CD8-positive, alpha-beta memory T cell (primary cell): ENCODE measurements around the gene TENM4. TPM values are rescaled to one million over a fixed set of nuclear protein-coding genes. Genes with fewer than 3 reads are reported as not detected.

Experiments used
- CTCF ChIA-PET: fragments of 350-600 bp; sonication (Branson Sonifier 250); formaldehyde crosslinking; loops from one replicate; lab custom pipeline; 2021; ENCODE audit warnings: antibody characterized with exemption; lab: Charles Lee
- POLR2A ChIA-PET: fragments of 350-600 bp; sonication (Branson Sonifier 250); formaldehyde crosslinking; loops from one replicate; lab custom pipeline; 2021; ENCODE audit warnings: antibody characterized with exemption; lab: Charles Lee
- DNase-seq, 5 donors: peaks; one replicate each; pipeline versions ENCODE4 v3.0.0 to v3.0.0-alpha.2; 2020 to 2022; ENCODE audit warnings: mixed read lengths in 1 of 5
- H3K27ac ChIP-seq: one replicate; pipeline ENCODE4 v1.7.0; 2013; ENCODE audit warnings: low read depth, mild to moderate bottlenecking, low read length, moderate library complexity
- H3K27me3 ChIP-seq: 2 replicates; pipeline ENCODE4 v1.7.0; 2013; ENCODE audit warnings: low read length, mild to moderate bottlenecking; ENCODE audit not compliant: insufficient read depth, poor library complexity, severe bottlenecking
- H3K36me3 ChIP-seq: 2 replicates; pipeline ENCODE4 v1.7.0; 2013; ENCODE audit warnings: mild to moderate bottlenecking, low read length, moderate library complexity; ENCODE audit not compliant: insufficient read depth
- H3K4me1 ChIP-seq: 2 replicates; pipeline ENCODE4 v1.7.0; 2013; ENCODE audit warnings: mild to moderate bottlenecking, low read length, moderate library complexity; ENCODE audit not compliant: insufficient read depth
- H3K4me3 ChIP-seq: 2 replicates; pipeline ENCODE4 v1.7.0; 2013; ENCODE audit warnings: mild to moderate bottlenecking, low read length
- H3K9me3 ChIP-seq: 2 replicates; pipeline ENCODE4 v1.7.0; 2013; ENCODE audit warnings: mild to moderate bottlenecking, low read length
- H3K27ac Mint-ChIP-seq, 8 donors: one replicate each; pipeline ENCODE4 v1.8.0; 2020 to 2021; ENCODE audit warnings: mixed read lengths in 8 of 8, mild to moderate bottlenecking in 6 of 8, inconsistent platforms in 3 of 8, moderate library complexity in 3 of 8
- H3K27me3 Mint-ChIP-seq, 2 donors: one replicate each; pipeline ENCODE4 v1.8.0; 2020 to 2021; ENCODE audit warnings: mixed read lengths in 2 of 2, mild to moderate bottlenecking in 1 of 2, moderate library complexity in 1 of 2
- H3K36me3 Mint-ChIP-seq, 3 donors: one replicate each; pipeline ENCODE4 v1.8.0; 2020 to 2021; ENCODE audit warnings: mixed read lengths in 3 of 3, inconsistent platforms in 1 of 3, mild to moderate bottlenecking in 1 of 3
- H3K4me1 Mint-ChIP-seq, 3 donors: one replicate each; pipeline ENCODE4 v1.8.0; 2020 to 2021; ENCODE audit warnings: mixed read lengths in 3 of 3, inconsistent platforms in 1 of 3, mild to moderate bottlenecking in 1 of 3
- H3K4me3 Mint-ChIP-seq, 7 donors: one replicate each; pipeline ENCODE4 v1.8.0; 2020 to 2021; ENCODE audit warnings: mixed read lengths in 7 of 7, mild to moderate bottlenecking in 6 of 7, moderate library complexity in 4 of 7, inconsistent platforms in 2 of 7
- H3K9me3 Mint-ChIP-seq, 5 donors: one replicate each; pipeline ENCODE4 v1.8.0; 2020 to 2022; ENCODE audit warnings: mixed read lengths in 5 of 5, mild to moderate bottlenecking in 3 of 5, moderate library complexity in 2 of 5, inconsistent platforms in 1 of 5
- polyA plus RNA-seq: library from polyadenylated mRNA; unstranded; fragments of 300-500 nt; fragmentation: Illumina TruSeq; gene quantifications from one replicate; pipeline ENCODE4 v1.2.3, GENCODE V29; 2021
- total RNA-seq, 2 experiments: library from RNA; stranded (reverse); gene quantifications; one replicate each; pipeline ENCODE4 v1.2.3, GENCODE V29; 2021

TENM4 gene
- total and polyA plus RNA-seq, 3 experiments from 2014 or later = not detected

- no peak overlapping the region for H3K4me3 Mint-ChIP-seq
- no peaks in the 10 kb centered on the region for H3K4me1 Mint-ChIP-seq
- H3K9me3 Mint-ChIP-seq = peaks cover 0 to 4% (median 0%) of the 10 kb centered on the region in 5 donors
- Histone ChIP-seq H3K4me3 (no peak overlapping the region), H3K27ac (no peak overlapping the region), H3K36me3 (no peaks in the 10 kb centered on the region), H3K27me3 (no peaks in the 10 kb centered on the region), H3K9me3 (no peaks in the 10 kb centered on the region), H3K4me1 (no peaks in the 10 kb centered on the region)
- no peak overlapping the region for H3K27ac Mint-ChIP-seq
- peaks cover 0 to 2% of the 10 kb centered on the region in 2 donors for H3K27me3 Mint-ChIP-seq
- H3K36me3 Mint-ChIP-seq = no peaks in the 10 kb centered on the region
- ChIA-PET CTCF (no interaction called here), POLR2A (no interaction called here)
- DNase-seq = no peak
Measured at GRCh38 chr11:79291948-79292347, 148.9 kb downstream of the TENM4 start.

- H3K4me3 Mint-ChIP-seq = no peak overlapping the region
- H3K36me3 ChIP-seq = no peaks in the 10 kb centered on the region
- H3K27ac Mint-ChIP-seq = no peak overlapping the region
- DNase-seq = no peak
- ChIA-PET POLR2A (no interaction called here), CTCF (no interaction called here)
- H3K36me3 Mint-ChIP-seq = no peaks in the 10 kb centered on the region
- H3K9me3 ChIP-seq = no peaks in the 10 kb centered on the region
- H3K4me1 ChIP-seq = no peaks in the 10 kb centered on the region
- peaks cover 0 to 2% of the 10 kb centered on the region in 2 donors for H3K27me3 Mint-ChIP-seq
- no peak overlapping the region for H3K4me3 ChIP-seq
- peaks cover 0 to 3% (median 2%) of the 10 kb centered on the region in 5 donors for H3K9me3 Mint-ChIP-seq
- H3K4me1 Mint-ChIP-seq = no peaks in the 10 kb centered on the region
- no peak overlapping the region for H3K27ac ChIP-seq
- no peaks in the 10 kb centered on the region for H3K27me3 ChIP-seq
Measured at GRCh38 chr11:79290761-79291160, 150.1 kb downstream of the TENM4 start.

GRCh38 chr11:79287952-79288351 is 152.9 kb downstream of the TENM4 start:
- ChIA-PET CTCF (no interaction called here), POLR2A (no interaction called here)
- no peaks in the 10 kb centered on the region for H3K27me3 Mint-ChIP-seq
- H3K9me3 Mint-ChIP-seq = peaks cover 2 to 6% (median 5%) of the 10 kb centered on the region in 5 donors
- Histone ChIP-seq H3K36me3 (no peaks in the 10 kb centered on the region), H3K9me3 (no peaks in the 10 kb centered on the region), H3K4me1 (no peaks in the 10 kb centered on the region), H3K4me3 (no peak overlapping the region), H3K27ac (no peak overlapping the region), H3K27me3 (no peaks in the 10 kb centered on the region)
- H3K4me3 Mint-ChIP-seq = no peak overlapping the region
- H3K4me1 Mint-ChIP-seq = no peaks in the 10 kb centered on the region
- H3K27ac Mint-ChIP-seq = no peak overlapping the region
- no peaks in the 10 kb centered on the region for H3K36me3 Mint-ChIP-seq
- no peak for DNase-seq

GRCh38 chr11:79285756-79286155 is 155.1 kb downstream of the TENM4 start:
- no peaks in the 10 kb centered on the region for H3K27me3 ChIP-seq
- H3K36me3 Mint-ChIP-seq = no peaks in the 10 kb centered on the region
- no peak overlapping the region for H3K4me3 ChIP-seq
- no peak overlapping the region for H3K4me3 Mint-ChIP-seq
- H3K27ac ChIP-seq = no peak overlapping the region
- H3K4me1 ChIP-seq = no peaks in the 10 kb centered on the region
- H3K27ac Mint-ChIP-seq = no peak overlapping the region
- ChIA-PET POLR2A (no interaction called here), CTCF (no interaction called here)
- H3K4me1 Mint-ChIP-seq = no peaks in the 10 kb centered on the region
- no peak for DNase-seq
- no peaks in the 10 kb centered on the region for H3K27me3 Mint-ChIP-seq
- peaks cover 5 to 9% (median 6%) of the 10 kb centered on the region in 5 donors for H3K9me3 Mint-ChIP-seq
- H3K36me3 ChIP-seq = no peaks in the 10 kb centered on the region
- no peaks in the 10 kb centered on the region for H3K9me3 ChIP-seq

GRCh38 chr11:79276736-79277325 is 164.0 kb downstream of the TENM4 start:
- H3K27me3 Mint-ChIP-seq = peaks cover 0 to 2% of the 10 kb centered on the region in 2 donors
- H3K4me1 Mint-ChIP-seq = no peaks in the 10 kb centered on the region
- Histone ChIP-seq H3K36me3 (no peaks in the 10 kb centered on the region), H3K27ac (no peak overlapping the region), H3K9me3 (no peaks in the 10 kb centered on the region), H3K4me3 (no peak overlapping the region), H3K27me3 (no peaks in the 10 kb centered on the region), H3K4me1 (no peaks in the 10 kb centered on the region)
- H3K9me3 Mint-ChIP-seq = peaks cover 0 to 5% (median 3%) of the 10 kb centered on the region in 5 donors
- no peak overlapping the region for H3K27ac Mint-ChIP-seq
- no peaks in the 10 kb centered on the region for H3K36me3 Mint-ChIP-seq
- ChIA-PET POLR2A (no interaction called here), CTCF (no interaction called here)
- H3K4me3 Mint-ChIP-seq = no peak overlapping the region
- DNase-seq = no peak

- Mint-ChIP-seq H3K27me3 (peaks cover 0 to 2% of the 10 kb centered on the region in 2 donors), H3K9me3 (peaks cover 0 to 3% (median 0%) of the 10 kb centered on the region in 5 donors), H3K36me3 (no peaks in the 10 kb centered on the region), H3K4me3 (no peak overlapping the region), H3K27ac (no peak overlapping the region), H3K4me1 (no peaks in the 10 kb centered on the region)
- Histone ChIP-seq H3K27ac (no peak overlapping the region), H3K27me3 (no peaks in the 10 kb centered on the region), H3K9me3 (no peaks in the 10 kb centered on the region), H3K36me3 (no peaks in the 10 kb centered on the region), H3K4me3 (no peak overlapping the region), H3K4me1 (no peaks in the 10 kb centered on the region)
- DNase-seq = no peak
- ChIA-PET POLR2A (no interaction called here), CTCF (no interaction called here)
Measured at GRCh38 chr11:79274636-79275331, 166.0 kb downstream of the TENM4 start.

GRCh38 chr11:79273781-79274180 is 167.0 kb downstream of the TENM4 start:
- DNase-seq = no peak
- CTCF ChIA-PET = no interaction called here
- H3K27ac Mint-ChIP-seq = no peak overlapping the region
- H3K27ac ChIP-seq = no peak overlapping the region
- H3K9me3 ChIP-seq = no peaks in the 10 kb centered on the region
- H3K4me1 ChIP-seq = no peaks in the 10 kb centered on the region
- no peak overlapping the region for H3K4me3 ChIP-seq
- H3K36me3 Mint-ChIP-seq = no peaks in the 10 kb centered on the region
- no peaks in the 10 kb centered on the region for H3K4me1 Mint-ChIP-seq
- POLR2A ChIA-PET = no interaction called here
- peaks cover 0 to 3% (median 0%) of the 10 kb centered on the region in 5 donors for H3K9me3 Mint-ChIP-seq
- peaks cover 0 to 2% of the 10 kb centered on the region in 2 donors for H3K27me3 Mint-ChIP-seq
- H3K4me3 Mint-ChIP-seq = no peak overlapping the region
- no peaks in the 10 kb centered on the region for H3K27me3 ChIP-seq
- no peaks in the 10 kb centered on the region for H3K36me3 ChIP-seq

GRCh38 chr11:79269611-79270307 is 171.1 kb downstream of the TENM4 start:
- no peak overlapping the region for H3K27ac Mint-ChIP-seq
- CTCF ChIA-PET = no interaction called here
- Histone ChIP-seq H3K9me3 (no peaks in the 10 kb centered on the region), H3K27ac (no peak overlapping the region), H3K27me3 (no peaks in the 10 kb centered on the region), H3K36me3 (no peaks in the 10 kb centered on the region), H3K4me3 (no peak overlapping the region), H3K4me1 (no peaks in the 10 kb centered on the region)
- H3K27me3 Mint-ChIP-seq = peaks cover 0 to 2% of the 10 kb centered on the region in 2 donors
- DNase-seq = no peak
- POLR2A ChIA-PET = no interaction called here
- no peaks in the 10 kb centered on the region for H3K36me3 Mint-ChIP-seq
- peaks cover 0 to 3% (median 0%) of the 10 kb centered on the region in 5 donors for H3K9me3 Mint-ChIP-seq
- H3K4me3 Mint-ChIP-seq = no peak overlapping the region
- H3K4me1 Mint-ChIP-seq = no peaks in the 10 kb centered on the region
